HG03060 (cell line): Measurements from ENCODE around the gene EIF2S1.
"Not testable (repeated sequence)": the region's sequence is repeated elsewhere in the genome, so short reads cannot be mapped to it uniquely, and the experiment has no call there.

Source experiments
- ATAC-seq: cut with Tn5 transposase; IDR thresholded peaks from one replicate; pipeline ENCODE4 v1.9.1; 2021; ENCODE audit warnings: low read depth, moderate number of reproducible peaks; ENCODE audit not compliant: unreplicated experiment

EIF2S1 gene

DNA sequence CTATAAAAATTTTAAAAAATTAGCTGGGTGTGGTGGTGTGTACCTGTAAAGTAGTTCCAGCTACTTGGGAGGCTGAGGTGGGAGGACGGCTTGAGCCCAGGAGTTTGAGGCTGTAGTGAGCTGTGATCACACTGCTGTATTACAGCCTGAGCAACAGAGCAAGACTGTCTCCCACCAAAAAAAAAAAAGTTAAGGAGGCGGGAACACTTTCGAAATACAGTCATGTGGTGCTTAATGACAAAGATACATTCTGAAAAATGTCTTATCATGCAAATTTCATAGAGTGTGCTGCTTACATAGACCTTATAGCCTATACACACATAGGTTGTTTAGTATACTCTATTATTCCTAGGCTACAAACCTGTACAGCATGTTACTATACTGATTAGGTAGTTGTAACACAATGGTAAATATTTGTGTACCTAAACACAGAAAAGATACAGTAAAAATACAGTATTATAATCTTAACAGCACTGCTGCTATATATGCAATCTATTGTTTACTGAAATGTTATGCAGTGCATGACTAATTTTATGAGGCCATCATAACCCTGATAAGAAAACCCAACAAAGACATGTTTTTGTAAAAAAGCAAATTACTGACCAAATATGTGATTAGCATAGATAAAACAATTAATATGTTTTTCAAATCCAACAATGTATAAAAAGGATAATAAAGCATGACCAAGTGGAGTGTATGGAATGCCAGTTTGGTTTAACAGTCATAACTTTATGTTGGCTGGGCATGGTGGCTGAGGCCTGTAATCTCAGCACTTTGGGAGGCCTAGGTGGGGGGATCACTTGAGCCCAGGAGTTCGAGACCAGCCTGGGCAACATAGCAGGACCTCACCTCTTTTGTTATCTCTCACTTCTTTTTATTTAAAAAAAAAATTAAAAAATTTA is 11.4 kb downstream of the EIF2S1 start:
- ATAC-seq, result no peak

GRCh38 chr14:67372833-67373232 is 12.7 kb downstream of the EIF2S1 start:
- ATAC-seq, result no peak

- ATAC-seq, result no peak
Measured at GRCh38 chr14:67373347-67373746, 13.2 kb downstream of the EIF2S1 start.

DNA sequence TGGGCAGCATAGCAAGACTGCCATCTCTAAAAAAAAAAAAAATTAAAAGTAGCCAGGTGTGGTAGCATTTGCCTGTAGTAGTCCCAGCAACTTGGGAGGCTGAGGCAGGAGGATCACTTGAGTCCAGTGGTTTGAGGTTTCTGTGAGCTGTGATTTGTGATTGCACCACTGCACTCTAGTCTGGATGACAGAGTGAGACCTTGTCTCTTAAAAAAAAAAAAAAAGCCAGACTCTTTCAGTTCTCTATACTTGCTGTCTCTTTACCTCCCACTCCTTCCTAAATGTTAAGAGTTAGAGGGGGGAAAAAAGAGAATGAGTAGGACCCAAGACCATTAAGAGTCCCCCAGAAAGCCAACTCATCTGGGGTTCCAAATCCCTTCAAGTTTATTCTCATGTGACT is 17.8 kb downstream of the EIF2S1 start:
- no peak for ATAC-seq

- no peak for ATAC-seq
Measured at GRCh38 chr14:67385120-67385519, 25.0 kb downstream of the EIF2S1 start.

DNA sequence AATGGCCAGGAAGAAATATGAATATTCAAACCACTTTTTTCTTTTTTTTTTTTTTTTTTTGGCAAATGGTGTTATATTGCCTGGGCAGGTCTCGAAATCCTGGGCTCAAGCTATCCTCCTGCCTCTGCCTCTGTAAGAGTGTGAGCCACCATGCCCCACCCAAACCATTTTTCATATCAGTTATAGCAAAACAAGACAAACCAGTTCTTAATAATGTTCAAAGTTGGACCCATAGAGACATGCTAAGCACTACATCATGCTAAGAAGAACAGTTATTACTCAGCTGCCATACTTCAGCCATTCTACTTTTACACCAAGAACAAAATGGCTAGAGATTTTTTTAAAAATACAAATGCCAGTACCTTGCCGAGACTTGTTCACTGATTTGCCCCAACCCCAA is 25.5 kb downstream of the EIF2S1 start:
- ATAC-seq, result no peak

DNA sequence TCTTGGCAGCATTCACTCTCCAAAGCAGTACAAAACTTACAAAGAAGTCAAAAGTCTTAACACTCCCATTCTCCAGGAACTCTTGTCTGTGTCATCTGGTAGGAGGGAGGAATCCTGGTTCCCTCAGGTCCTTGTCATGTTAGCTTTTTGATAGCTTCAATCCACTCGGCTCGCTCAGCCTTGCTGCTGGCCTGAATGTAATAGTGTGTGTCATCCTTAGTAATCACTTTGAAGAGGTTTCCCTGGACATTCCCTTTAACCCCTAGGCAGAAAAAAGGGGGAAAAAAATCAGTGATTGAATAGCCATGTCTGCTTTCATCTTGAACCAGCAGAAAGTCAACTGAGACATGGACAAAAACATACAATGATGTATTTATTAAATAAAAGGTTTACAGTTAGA is 27.1 kb downstream of the EIF2S1 start:
- ATAC-seq, result no peak

- no peak for ATAC-seq
Measured at GRCh38 chr14:67389275-67389674, 29.1 kb downstream of the EIF2S1 start.

- ATAC-seq, result no peak
Measured at GRCh38 chr14:67389811-67390534, 29.8 kb downstream of the EIF2S1 start.

DNA sequence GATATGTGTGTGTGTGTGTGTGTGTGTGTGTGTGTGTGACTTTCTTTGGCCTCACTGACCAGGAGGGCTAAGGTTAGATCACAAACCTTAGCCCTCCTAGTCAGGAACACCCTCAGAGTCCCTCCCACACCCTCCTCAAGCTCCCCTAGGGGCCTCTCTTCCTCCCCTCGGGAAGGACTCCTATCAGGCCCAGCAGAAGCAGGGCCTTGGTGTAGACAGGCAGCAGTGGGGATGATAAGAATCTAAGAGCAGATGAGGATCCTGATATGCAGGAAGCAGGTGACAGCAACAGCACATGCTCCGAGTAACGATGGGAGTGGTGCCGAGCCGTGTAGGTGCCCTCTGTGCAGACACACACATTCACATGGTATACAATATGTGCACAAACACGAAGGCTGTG is 31.1 kb downstream of the EIF2S1 start:
- no peak for ATAC-seq

DNA sequence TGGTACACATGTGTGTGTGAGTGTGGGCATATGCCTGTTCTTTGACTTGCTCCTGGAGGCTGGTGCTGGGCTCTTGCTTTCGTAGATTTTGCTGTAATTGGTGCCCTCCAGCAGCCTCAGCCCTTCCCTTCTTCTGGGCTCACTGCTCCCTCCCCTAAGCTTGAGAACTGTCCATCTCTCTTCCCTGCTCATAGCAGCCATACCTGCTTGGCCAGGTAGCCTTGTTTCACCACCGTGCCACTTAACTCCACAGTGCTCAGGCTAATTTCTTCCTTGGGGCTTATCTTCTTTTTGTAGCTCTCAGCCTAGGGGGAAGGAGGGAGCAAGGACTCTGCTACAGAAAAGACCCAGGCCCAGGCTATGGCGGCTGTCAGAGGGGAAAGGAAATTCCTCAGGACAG is 32.0 kb downstream of the EIF2S1 start:
- no peak for ATAC-seq

- no peak for ATAC-seq
Measured at GRCh38 chr14:67392800-67393199, 32.7 kb downstream of the EIF2S1 start.

- no peak for ATAC-seq
Measured at GRCh38 chr14:67393689-67394088, 33.6 kb downstream of the EIF2S1 start.

GRCh38 chr14:67395086-67395875 is 35.2 kb downstream of the EIF2S1 start:
- ATAC-seq, result no peak

DNA sequence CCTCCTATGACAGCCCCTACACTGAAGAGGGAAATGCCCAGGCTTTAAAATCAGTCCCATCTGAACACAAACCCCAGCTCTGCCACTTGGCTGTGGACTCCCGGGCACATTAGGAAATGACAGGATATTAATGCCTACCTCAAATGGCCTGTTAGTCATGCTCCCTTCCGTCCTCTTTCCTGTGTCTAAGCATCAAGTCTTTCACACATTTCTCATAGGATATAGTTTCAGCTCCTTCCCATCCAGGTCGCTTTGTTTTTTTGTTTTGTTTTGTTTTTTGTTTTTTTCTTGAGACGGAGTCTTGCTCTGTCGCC is 35.7 kb downstream of the EIF2S1 start:
- ATAC-seq, result no peak

DNA sequence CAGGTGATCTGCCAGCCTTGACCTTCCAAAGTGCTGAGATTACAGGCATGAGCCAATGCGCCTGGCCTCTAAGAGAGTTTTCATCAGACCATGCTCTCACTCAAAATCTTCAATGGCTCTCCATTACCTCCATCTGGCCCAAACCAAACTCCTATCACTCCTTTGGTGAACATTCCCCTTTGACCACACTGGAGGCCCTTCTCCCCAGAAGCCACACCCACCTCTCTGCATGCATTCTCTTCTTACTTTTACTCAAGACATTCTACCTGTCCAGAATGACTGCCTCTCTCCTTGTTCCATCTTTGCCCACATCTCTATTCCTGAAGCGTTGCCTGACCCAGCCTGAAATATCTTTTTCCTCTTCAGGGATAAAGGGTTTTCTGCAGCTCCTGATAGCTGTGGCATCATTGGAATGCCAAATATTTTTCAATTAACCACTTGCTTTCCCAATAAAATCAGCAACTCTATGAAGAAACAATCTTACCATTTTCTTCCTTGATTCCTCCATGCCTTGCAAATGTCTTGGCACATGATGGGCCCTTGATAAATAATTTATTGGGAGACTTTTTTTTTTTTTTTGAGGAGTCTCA is 36.3 kb downstream of the EIF2S1 start:
- no peak for ATAC-seq

GRCh38 chr14:67397536-67397935 is 37.4 kb downstream of the EIF2S1 start:
- no peak for ATAC-seq

DNA sequence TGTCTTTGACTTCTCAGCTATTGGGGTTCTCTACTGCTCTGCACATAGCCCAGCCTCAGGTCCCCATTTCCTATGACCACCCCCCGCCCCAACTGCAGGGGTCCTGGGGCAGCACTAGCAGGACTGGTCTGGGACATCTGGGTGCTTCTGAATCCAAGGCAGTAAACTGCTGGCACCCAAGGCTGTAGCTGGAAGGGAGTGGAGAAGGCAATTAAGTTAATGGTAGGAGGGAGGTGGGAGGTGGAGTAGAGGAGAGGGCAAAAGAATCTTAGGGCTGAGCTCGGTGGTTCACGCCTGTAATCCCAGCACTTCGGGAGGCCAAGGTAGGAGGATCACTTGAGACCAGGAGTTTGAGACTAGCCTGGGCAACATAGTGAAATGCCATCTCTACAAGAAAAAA is 40.3 kb downstream of the EIF2S1 start:
- no peak for ATAC-seq

GRCh38 chr14:67405771-67406170 is 45.6 kb downstream of the EIF2S1 start:
- no peak for ATAC-seq

- not testable (repeated sequence) for ATAC-seq
Measured at GRCh38 chr14:67408122-67408801, 48.1 kb downstream of the EIF2S1 start.
